ENCODE results near the gene MYBBP1A. TPM values are rescaled to one million over a fixed set of nuclear protein-coding genes. Genes with fewer than 3 reads are reported as not detected.

The MYBBP1A gene
- polyA plus RNA-seq, 3 donors: 34.6 to 47.8 (median 43.5) TPM

DNA sequence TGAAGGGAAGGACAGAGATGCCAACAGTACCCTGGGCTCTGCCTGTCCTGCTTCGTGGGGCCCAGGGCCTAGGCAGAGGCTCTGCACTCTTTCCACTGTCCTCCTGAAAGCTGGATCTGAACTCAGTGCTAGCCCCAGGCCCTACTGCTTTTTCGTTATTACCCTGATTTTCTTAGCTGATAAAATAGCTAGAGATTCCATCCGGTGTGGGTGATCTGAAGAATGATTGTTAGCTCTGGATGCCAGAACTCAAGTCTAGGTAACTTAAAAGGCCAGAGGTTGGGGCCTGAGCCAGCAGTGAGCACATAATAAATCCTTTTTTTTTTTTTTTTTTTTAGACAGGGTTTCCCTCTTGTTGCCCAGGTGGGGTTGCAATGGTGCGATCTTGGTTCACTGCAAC lies 1.8 kb upstream of the MYBBP1A start:
- DNase-seq (ENCODE audit: extremely low read depth in 1 of 11, low read depth in 9 of 11, low spot score in 4 of 11): no peak

DNA sequence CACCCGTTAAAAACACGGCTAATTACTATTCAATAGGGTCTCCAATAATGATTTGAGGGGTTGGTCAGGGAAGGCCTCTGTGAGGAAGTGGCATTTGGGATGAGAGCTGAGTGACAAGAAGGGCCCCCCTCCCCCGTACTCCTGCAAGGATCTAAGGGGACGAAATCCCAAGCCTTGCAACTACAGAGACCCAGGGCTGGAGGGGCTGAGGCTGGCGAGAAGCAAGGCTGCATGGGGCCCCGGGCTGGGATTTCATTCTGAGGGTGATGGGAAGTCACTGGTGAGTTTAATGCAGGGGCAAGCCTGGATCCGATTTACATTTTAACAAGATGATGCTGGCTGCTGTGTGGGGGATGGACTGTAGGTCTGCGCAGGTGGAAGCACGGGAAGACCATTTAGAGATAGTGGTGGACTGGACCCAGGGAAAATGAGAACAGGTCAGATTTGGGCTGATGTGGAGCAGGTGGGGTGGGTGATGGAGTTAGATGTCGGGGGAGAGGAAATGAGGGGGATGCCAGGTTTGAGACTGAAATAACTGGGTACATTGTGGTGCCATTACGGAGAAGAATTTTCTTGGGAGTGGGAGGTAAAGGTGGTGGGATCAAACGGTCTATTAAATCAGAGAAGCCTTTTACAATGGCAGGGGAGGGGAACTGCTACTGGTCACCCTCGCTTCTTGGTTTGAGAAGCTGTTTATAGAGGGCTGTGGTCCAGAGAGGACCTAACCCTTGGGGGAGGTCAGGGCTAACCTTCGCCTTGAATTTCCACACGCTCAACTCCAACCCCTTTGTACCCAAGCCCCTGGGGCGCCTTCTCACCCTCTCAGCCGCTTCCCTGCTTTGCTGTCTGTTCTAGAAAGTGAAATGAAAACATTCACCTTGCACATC lies 932 bp upstream of the MYBBP1A start:
- DNase-seq (ENCODE audit: extremely low read depth in 1 of 11, low read depth in 9 of 11, low spot score in 4 of 11): no peak

DNA sequence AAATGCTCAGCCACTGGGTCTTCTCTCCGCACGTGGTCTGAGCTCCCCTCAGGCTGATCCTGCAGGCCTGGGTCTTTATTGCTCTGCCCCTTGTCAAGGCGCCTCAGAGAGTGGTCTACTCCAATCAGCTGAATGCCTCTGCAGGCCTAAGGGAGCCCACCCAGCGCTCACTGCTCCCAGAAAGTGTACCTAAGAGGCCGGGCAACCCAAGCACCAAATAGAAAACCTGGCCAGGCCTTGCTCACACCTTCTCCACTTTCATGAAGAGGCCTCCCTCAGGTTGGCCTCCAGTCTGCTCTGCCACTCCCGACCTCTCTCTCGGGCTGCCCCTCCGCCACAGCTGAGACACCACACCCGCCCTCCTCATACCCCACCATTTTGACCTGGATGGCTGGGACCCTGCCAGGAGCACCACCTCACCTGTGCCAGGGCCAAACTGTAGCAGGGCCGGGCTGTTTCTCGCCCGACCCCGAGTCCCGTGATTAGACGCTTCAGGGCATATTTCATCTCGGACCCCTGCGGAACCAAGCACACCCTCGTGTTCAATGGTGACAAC lies 665 bp downstream of the MYBBP1A start:
- no peak for DNase-seq (ENCODE audit: extremely low read depth in 1 of 11, low read depth in 9 of 11, low spot score in 4 of 11)

DNA sequence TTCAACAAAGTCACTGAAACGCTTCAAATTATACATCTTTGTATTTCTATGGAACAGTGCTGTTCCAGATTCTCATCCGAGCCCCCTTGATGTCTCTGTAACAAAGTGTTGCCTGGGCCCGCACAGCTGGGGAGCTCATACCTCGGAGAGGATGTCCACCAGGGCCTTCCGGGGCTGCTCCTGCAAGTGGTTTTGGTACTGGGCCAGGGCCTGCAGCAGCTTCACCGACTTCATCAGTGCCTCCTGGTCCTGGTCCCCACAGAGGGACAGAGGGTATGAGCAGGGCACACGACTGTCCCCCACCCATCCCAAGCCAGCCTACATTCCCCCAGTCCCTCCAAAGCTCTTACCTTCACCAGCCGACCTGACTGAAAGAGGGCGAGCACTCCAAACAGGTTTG lies 1.5 kb downstream of the MYBBP1A start:
- no peak for DNase-seq (ENCODE audit: extremely low read depth in 1 of 11, low read depth in 9 of 11, low spot score in 4 of 11)

DNA sequence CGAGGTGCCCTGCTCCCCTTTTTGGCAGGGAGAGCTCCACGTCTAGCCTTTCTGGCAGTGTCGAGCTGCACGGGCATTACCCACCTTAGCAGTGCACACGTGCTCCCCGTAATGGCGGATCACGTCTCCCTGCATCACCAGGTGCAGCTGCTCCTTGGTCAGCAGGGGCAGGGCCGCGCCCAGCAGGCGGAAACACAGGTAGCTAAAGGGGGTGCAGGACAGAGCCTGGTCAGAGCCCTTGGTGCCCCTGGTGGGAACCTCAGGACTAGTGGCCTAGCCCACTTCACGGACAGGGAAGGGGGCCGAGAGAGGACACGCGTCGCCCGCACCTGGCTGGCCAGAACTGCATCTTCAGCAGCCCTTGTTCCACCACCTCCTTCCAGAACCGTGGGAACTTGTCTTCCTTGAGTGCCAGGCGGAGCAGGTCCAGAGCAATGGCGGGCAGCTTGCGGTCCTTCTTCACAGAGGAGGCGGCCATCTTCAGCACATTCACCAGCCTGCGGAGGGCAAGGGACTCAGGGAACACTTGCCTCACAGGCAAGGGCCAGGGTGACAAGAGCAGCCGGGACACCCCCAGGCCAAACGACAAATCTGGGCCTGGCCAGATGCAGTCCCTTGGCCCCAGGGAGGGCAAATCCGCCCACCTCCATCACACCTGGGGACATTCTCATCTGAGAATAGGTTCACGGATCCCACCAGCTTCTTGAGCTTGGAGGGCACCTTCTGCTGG lies 3.2 kb downstream of the MYBBP1A start:
- DNase-seq (ENCODE audit: extremely low read depth in 1 of 11, low read depth in 9 of 11, low spot score in 4 of 11): no peak

DNA sequence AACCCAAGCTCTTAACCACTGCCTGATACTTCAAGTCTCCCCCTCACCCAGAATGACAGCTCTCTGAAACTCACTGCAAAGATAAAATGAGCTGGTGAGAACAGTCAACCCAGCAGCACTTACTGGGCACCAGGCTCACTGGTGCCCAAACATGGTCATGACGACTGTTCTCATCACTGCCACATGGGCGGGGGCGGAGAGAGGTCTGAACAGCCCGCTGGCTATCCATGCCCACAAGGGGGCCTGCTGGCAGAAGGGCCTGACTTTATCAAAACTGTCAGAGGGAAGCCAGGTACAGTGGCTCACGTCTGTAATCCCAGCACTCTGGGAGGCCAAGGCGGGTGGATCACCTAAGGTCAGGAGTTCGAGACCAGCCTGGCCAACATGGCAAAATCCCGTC lies 4.0 kb downstream of the MYBBP1A start:
- DNase-seq (ENCODE audit: extremely low read depth in 1 of 11, low read depth in 9 of 11, low spot score in 4 of 11): no peak

DNA sequence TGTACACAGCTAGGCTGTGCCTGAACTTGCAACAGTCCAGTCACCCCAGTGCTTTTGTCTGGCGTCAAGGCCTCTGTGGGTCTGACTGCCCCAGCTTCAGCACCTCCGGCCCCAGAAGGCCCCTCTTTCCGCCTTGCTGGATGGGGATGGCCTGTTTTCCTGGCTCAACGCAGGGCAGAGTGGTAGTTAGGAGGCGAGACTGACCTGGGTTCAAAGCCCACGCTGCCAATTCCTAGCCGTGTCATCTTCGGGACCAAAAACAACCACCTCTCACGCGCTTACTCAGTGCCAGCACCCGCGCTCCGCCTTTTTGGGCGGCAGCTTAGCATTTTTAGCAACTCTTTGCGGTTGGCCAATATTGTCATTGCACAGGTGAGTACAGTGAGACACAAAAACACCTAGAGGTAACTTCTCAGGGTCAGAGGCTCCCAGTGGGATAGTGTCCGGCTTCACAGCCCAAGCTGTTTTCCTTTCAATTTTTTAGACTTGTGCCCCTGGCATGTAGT lies 4.6 kb downstream of the MYBBP1A start:
- no peak for DNase-seq (ENCODE audit: extremely low read depth in 1 of 11, low read depth in 9 of 11, low spot score in 4 of 11)

DNA sequence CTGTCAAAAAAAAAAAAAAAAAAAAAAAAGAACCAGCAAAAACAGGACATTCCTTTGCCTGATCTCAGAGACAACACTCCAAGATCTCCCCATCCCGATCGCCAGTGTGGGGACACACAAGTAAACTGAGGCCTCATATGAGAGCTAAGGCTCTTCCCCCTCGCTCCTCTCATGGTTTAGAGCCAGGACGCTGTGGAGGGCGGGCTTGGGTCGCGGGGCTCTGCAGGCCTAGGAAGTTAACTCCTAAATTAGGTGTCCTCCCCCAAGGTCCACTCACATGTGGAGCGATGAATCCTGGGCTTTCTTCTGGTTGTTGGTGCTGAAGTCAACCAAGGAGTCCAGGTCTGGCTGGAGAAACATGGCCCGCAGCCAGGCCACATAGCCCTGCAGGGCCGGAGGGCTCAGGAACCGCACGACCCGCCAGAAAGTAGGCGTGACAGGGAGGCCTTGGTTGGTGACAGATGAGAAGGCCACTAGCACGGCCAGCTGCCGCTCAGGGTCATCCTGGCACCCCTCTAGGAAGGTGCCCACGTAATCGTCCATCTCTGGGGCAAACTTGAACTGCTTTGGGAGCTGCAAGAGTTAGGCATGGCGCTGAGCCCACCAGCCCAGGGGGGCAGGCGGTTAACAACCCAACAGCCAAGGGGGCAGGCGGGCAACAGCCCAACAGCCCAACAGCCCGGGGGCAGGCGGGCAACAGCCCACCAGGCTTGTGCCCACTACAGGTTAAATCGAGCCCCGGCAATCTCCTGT lies 5.2 kb downstream of the MYBBP1A start:
- no peak for DNase-seq (ENCODE audit: extremely low read depth in 1 of 11, low read depth in 9 of 11, low spot score in 4 of 11)

DNA sequence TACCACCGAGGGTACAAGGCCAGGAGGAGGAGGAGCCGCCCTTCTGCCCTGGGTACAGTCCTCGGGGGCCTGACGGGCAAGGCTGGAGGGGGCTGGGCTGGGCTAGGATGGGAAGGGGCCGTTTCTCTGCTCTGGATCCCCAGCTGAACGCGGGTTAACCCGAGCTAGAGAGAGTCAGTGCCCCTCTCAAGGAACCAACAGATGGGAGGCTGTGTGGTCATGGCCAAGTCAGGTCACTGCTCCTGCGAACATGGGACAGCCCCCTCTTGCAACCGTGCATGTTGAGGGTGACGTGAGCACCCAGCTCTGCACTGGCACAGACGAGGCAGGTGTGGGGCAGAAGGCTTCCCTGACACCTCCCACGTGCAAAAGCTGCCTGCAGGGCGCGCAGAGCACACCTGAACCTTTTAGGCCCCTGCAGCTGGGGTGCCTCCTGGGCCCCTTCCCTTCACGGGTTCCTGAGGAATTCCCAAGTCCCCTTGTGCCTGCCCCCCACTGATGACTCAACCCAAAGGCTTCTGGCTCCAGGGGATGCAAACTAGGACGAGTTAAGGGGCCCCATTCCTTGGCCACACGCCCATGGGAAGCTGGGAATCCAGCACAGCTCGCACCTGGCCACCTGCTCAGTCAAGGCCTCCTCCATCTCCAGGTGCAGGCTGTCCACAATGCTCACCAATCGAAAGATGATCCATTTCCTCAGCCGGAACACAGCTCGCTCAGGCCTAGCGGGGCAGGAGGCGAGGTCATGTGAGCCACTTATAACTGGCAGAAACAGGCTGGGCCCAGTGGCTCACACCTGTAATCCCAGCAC lies 6.3 kb downstream of the MYBBP1A start:
- DNase-seq (ENCODE audit: extremely low read depth in 1 of 11, low read depth in 9 of 11, low spot score in 4 of 11): no peak

DNA sequence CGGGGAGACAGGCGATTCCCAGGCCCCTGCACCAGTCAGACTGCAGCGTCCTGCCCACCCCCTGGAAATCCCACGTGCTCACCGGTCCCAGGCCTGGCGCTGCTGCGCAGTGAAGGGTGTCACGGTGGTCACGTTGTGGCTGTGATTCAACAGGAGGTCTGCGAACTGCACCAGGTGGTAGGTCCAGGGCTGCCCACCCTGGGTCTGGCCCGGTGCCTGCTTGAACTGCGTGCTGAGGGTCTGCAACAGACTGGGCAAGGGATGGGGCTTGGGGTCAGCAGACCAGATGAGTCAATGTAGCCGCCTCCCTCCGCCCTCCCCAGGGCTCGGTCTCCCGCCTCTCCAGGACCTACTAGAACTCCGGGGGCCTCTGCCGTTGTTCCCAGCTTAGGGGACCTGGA lies 7.1 kb downstream of the MYBBP1A start:
- DNase-seq (ENCODE audit: extremely low read depth in 1 of 11, low read depth in 9 of 11, low spot score in 4 of 11): no peak

DNA sequence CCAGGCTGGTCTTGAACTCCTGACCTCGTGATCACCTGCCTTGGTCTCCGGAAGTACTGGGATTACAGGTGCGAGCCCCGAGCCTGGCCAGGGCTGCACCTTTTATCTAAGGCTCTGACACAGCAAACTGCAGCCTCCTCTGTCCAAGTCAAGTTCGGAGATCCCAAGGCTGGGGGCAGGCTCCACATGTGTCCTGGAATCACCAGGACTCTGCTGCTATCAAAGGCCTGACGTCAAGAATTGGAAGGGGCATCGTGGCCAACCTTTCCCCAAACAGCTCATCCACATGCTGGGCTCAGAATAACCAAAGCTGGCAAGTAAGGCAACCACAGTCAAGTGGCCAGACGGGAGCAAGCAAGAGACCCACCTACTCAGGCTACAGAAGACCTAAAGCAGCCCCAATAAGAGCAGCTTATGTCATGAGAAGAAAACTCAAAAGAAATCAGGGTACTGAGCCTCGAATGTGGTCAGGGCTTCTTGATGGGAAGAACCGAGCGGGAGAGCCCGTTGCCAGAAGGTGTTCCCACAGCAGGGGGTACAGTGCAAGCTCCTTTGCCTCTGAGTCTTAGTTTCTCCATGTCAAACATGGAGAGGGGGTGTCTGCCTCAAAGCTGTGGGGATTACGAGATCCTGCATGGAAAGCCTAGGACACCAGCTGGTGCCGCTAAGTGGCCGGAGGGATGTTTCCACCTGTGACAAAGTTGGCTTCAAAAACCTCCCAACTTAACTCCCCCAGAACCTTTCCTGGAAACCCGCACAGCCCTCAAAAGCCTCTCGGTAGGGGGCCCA lies 7.9 kb downstream of the MYBBP1A start:
- DNase-seq (ENCODE audit: extremely low read depth in 1 of 11, low read depth in 9 of 11, low spot score in 4 of 11): no peak

DNA sequence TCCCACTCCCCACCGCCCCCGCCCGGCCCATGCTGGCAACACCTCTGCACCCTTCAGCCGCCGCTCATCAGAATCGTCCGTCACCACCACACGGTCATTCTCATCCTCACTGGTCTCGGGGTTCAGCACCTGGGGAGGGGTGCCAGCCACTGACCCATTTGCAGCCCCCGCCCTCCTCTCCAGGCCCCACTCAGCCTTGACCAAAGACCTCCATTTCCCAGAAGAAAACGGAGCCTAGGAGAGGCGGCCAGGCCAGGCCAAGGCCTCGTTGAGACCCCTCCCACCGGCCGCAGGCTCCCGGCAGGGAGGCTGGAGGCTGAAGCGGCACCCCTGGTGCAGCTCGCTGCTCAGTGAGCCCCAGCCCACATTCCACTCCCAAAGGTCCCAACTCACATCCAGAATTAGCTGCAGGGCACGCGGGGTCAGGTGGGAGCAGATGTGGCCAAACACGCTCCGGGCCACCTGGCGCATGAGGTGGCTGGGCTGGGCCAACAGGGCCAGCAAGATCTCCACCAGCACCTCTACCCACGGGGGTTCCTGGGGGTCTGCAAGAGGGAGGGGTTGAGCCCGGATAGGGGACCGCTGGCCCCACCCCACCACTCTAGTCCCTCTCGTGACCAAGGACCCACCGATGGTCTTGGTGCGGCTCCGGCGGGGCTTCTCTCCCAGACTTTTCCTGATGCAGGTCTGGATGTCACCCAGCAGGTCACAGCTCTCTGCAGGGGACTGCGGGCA lies 9.8 kb downstream of the MYBBP1A start:
- DNase-seq (ENCODE audit: extremely low read depth in 1 of 11, low read depth in 9 of 11, low spot score in 4 of 11): no peak

DNA sequence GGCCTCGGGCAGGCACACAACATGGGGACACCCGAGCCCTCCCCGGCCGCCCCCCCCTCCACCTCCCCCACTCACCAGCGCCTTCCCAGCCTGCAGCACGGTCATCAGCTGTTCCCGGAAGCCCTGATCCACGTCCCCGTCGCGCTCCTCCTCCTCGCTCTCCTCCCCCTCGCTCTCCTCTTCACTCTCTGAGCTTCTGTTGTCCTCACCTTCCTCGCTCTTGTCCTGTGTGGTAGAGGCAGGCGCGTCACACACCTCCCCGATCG lies 10.3 kb downstream of the MYBBP1A start:
- no peak for DNase-seq (ENCODE audit: extremely low read depth in 1 of 11, low read depth in 9 of 11, low spot score in 4 of 11)

DNA sequence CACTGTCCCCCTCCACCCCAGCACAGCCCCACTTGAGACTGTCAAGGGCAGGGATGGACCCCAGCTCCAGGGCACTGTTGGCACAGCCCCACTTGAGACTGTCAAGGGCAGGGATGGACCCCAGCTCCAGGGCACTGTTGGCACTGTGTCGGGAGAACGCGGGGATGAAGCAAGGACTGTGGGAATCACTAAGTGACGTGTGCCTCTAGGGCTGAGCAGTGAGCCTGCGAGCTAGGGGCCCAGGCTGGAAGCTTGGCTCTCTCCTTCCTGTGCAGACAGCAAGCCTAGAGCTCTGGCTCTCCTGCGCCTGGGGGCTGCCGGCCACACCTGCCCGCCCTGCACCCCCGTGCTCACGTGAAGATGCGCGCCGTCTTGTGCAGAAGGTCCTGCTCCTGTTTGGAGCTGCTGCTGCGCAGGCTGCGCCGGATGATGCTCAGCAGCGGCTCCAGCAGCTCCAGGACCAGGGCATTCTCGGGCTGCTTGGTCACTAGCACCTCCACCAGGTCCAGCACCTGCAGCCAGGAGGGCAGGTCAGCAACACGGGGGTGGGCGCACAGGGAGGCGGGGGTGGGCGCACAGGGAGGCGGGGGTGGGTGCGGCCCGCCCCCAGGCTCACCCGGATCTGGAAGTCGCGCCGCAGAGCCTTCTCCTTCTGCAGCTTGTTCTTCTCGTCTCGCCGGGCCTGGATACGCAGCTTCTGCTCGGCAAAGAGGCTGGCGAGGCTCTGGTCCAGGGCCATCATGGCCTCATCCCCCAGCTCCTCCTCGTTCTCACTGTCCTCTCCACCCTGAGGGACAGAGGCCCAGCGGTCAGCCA lies 10.8 kb downstream of the MYBBP1A start:
- DNase-seq (ENCODE audit: extremely low read depth in 1 of 11, low read depth in 9 of 11, low spot score in 4 of 11): no peak

DNA sequence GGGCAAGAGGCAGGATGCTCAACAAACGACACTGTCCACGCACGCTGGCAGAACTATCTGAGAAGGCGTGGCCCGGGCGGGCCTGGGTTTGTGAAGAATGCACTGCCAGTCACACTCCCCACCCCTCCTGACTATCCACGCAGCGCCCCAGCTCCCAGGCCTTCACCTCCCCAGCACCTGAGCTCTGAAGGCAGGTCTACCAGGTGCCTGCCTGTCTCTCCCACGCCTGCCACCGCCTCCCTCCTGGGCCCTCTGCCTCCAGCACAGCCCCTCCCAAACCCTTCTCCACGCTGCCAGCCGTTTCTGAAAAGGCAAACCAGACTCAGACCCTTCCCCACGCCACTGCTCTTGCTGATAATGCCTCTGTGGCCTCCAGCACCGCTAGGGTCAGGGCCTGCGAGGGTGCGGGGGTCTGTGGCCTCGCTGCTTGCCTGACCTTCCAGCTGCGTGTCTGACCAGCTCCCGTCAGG lies 11.6 kb downstream of the MYBBP1A start:
- DNase-seq (ENCODE audit: extremely low read depth in 1 of 11, low read depth in 9 of 11, low spot score in 4 of 11): no peak

DNA sequence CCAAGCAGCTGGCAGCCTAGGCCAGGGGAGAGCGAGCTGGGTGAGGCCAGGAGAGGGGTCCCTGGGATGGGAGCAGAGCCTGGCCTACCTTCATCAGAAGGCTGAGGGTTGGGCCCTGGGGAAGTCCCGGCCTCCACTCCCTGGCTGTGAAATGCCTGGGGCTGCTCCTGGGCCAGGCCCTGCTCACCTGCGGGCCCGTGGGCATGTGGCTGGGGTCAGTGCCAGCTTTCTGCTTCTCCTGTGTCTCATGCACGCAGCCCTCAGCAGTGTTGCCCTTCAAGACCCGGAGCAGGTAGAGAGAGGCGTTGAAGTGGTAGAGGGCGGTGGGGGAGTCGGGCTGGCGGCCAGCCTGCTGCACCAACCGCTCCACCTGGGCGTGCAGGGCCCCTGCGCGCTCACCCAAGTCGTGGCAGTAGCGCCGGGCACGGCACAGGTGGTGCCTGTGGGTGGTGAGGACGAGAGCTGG lies 12.4 kb downstream of the MYBBP1A start:
- no peak for DNase-seq (ENCODE audit: extremely low read depth in 1 of 11, low read depth in 9 of 11, low spot score in 4 of 11)

All from renal cortex interstitium (tissue), 11 donors.